ENCODE data around the gene CLRN1.

The CLRN1 gene

DNA sequence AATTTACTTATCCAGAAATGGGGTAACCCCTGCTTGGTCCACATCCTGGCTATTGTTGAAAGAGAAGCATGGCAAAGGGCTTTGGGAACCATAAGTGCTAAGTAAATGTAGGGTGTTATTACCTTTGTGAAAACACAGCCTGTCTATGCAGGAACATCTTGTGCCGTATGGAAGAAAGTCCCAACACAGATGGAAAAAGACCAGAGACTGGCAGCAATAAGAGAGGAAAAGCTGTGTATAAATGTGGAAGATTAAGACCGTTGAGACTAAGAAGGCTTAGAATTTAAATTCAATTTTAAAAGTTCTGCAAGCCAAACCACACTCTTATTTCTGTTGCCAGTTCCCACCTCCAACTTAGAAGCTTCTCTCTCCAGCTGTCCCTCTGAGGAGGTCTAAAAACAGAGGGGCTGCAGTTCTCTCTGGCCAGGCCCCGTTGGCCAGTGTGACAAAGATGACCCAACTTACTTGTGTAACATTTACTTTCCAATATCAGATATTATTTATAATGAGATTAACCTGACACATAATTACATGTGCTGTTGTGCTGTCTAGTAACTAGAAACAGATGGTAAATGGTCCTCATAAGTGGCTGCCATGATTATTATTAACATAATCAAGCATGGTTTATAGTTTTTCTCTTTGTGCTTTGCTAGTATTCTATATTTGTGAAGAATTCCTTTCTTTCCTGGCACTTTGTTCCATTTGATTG is 74.3 kb downstream of the CLRN1 start:
- no peak for DNase-seq (ENCODE audit: low read depth)

DNA sequence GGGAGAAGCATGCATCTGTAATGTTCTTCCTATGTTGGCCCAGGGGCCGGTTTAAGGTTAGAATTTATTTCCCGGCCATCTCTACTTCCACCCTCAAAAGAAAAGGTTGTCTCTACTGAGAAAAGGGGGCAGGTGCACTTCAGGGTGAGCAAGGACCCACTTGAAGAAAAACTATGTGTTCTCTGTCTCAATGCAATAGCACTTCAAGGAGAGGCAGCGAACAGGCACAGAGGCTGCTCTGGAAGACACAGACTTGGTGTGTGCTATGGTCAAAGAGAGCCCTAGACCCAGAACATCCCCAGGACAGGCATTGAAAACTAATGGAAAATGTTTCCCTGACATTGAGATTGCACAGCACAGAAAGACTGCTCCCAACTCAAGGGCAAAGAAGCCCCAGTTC is 74.9 kb downstream of the CLRN1 start:
- no peak overlapping the region for H3K4me3 ChIP-seq (ENCODE audit: low read length)
- TF ChIP-seq, protein P1, sequence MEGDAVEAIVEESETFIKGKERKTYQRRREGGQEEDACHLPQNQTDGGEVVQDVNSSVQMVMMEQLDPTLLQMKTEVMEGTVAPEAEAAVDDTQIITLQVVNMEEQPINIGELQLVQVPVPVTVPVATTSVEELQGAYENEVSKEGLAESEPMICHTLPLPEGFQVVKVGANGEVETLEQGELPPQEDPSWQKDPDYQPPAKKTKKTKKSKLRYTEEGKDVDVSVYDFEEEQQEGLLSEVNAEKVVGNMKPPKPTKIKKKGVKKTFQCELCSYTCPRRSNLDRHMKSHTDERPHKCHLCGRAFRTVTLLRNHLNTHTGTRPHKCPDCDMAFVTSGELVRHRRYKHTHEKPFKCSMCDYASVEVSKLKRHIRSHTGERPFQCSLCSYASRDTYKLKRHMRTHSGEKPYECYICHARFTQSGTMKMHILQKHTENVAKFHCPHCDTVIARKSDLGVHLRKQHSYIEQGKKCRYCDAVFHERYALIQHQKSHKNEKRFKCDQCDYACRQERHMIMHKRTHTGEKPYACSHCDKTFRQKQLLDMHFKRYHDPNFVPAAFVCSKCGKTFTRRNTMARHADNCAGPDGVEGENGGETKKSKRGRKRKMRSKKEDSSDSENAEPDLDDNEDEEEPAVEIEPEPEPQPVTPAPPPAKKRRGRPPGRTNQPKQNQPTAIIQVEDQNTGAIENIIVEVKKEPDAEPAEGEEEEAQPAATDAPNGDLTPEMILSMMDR (conservative IDR thresholded peaks at IDR 0.05; ENCODE audit: low read depth, low read length) = no peak

More for the DNA sequence above, 74.3 kb downstream of the CLRN1 start:
- TF ChIP-seq, protein P1 (conservative IDR thresholded peaks at IDR 0.05; ENCODE audit: low read depth, low read length) = no peak
- H3K4me3 ChIP-seq (ENCODE audit: low read length) = no peak overlapping the region

DNA sequence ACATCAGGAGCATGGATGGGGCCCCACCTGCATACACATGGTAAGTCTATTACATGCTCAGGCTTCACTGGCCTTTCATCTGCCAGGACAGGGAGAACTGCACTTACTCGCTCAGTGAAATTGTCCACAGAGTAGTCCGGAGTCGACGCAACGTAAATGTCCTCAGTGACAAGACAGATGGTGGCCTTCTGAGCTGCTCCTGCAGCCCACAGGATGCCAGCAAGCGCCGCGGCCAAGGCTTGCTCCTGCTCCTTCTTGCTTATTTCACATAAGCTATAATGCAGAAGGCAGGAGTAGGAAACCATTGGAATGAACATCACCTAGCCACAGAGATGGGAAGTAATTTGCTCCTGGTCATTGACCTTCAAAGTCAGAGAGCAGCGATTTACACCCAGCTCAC is 81.7 kb downstream of the CLRN1 start:
- TF ChIP-seq, protein P1 (conservative IDR thresholded peaks at IDR 0.05; ENCODE audit: low read depth, low read length) = no peak
- no peak for DNase-seq (ENCODE audit: low read depth)
- no peak overlapping the region for H3K4me3 ChIP-seq (ENCODE audit: low read length)

More for the DNA sequence above, 74.9 kb downstream of the CLRN1 start:
- DNase-seq (ENCODE audit: low read depth) = no peak

DNA sequence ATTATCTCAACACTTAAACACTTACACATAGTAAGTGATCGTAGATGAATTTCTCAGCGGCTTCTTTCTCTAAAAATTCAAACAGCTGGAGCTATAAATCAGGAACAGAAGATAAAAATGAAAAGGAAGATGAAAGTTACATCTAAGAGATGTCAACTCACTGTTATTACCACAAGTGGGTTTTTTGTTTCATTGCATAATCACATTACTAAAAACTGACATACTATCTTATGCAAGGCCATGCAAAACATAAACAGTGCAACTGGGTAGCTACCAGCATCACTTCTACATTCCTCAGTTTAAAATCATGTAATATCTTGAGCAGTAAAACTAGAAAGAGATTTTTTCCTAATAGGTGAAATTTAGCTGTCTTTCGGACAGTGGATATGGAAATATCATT is 82.2 kb downstream of the CLRN1 start:
- no peak overlapping the region for H3K4me3 ChIP-seq (ENCODE audit: low read length)
- TF ChIP-seq, protein P1 (conservative IDR thresholded peaks at IDR 0.05; ENCODE audit: low read depth, low read length) = no peak

DNA sequence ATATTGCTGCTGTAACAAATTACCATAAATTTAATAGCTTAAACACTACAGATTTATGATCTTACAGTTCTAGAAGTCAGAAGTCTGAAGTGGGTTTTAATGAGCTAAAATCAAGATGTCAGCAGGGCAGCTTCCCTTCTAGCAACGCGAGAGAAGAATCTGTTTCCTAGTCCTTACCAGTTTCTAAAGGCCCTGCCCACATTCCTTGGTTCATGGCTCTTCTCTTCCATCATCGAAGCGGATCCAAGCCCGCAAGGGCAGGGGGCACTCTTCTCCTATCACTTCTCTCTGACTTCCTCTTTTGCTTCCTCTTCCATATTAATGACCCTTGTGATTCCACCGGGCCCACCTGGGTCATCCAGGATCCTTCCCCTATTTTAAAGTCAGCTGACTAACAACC is 83.4 kb downstream of the CLRN1 start:
- no peak for DNase-seq (ENCODE audit: low read depth)
- TF ChIP-seq, protein P1 (conservative IDR thresholded peaks at IDR 0.05; ENCODE audit: low read depth, low read length) = no peak
- H3K4me3 ChIP-seq (ENCODE audit: low read length) = no peak overlapping the region

More for the DNA sequence above, 82.2 kb downstream of the CLRN1 start:
- DNase-seq (ENCODE audit: low read depth) = no peak

DNA sequence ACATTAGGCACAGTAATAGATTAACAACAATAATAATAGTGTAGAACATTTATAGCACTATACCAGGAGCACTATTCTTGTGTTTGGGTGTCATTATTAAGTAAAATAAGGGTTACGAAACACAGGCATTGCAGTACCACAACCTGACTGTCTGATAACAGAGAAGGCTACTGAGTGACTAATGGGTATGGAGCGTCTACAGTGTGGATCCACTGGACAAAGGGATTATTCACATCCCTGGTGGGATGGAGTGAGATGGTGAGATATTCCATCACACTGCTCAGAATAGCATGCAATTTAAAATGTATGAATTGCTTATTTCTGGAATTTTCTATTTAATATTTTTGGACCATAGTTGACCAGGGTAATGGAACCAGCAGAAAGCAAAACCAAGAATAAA is 85.5 kb downstream of the CLRN1 start:
- no peak for DNase-seq (ENCODE audit: low read depth)
- TF ChIP-seq, protein P1 (conservative IDR thresholded peaks at IDR 0.05; ENCODE audit: low read depth, low read length) = no peak
- H3K4me3 ChIP-seq (ENCODE audit: low read length) = no peak overlapping the region

DNA sequence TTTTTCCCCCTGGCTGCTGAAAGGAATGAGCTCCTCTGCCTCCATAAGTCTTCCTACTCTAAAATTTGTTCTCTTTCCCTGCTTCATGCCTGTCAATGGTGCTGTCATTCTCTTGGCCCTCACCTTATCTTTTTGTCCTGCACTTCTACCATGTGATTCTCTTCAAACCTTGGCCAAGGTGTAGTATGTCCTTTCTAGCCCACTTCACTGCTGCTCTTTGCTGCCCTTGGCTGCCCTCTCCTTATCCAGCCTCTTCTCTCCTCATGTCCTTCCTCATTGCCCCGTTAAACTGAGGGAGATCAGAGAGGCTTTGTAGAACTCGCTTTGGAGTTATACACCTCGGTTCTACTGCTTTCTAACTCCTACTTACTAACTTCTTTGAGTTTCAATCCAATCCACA is 87.0 kb downstream of the CLRN1 start:
- H3K4me3 ChIP-seq (ENCODE audit: low read length) = no peak overlapping the region
- TF ChIP-seq, protein P1 (conservative IDR thresholded peaks at IDR 0.05; ENCODE audit: low read depth, low read length) = no peak
- DNase-seq (ENCODE audit: low read depth) = no peak

Measured in retinal pigment epithelial cell (primary cell).